Omental fat pad (tissue), 4 donors: ENCODE data around the gene INS. TPM values are rescaled to one million over a fixed set of nuclear protein-coding genes. Genes with fewer than 3 reads are reported as not detected.

ENCODE experiments used
- ATAC-seq: fragments of 150-250 bp; one replicate; pipeline ENCODE4 v1.9.1; 2016; ENCODE audit warnings: mild to moderate bottlenecking, moderate library complexity; ENCODE audit not compliant: low FRiP score
- DNase-seq: peaks from one replicate; pipeline ENCODE4 v3.0.0-alpha.2; 2019; ENCODE audit warnings: low spot score
- CTCF ChIP-seq, 3 donors: fragments of 450-650 bp; IDR thresholded peaks; one replicate each; pipeline ENCODE4 v1.5.1; 2016 to 2017; ENCODE audit warnings: antibody characterized with exemption in 3 of 3, mild to moderate bottlenecking in 3 of 3, moderate library complexity in 2 of 3
- small RNA-seq: library from RNA; depleted of rRNA; stranded (forward); fragments of <200 nt; gene quantifications from one replicate; pipeline ENCODE3, GENCODE V24; 2016
- total RNA-seq, 4 donors: library from RNA; depleted of rRNA; stranded (reverse); fragments of >200 nt; gene quantifications; one replicate each; pipeline ENCODE4 v1.1.0, GENCODE V29; 2016

Gene INS
- total RNA-seq, 4 donors from 2014 or later = not detected

- no peak for DNase-seq
- no peak for TF ChIP-seq CTCF (IDR thresholded peaks at IDR 0.05)
- no peak for ATAC-seq
These were observed 44.3 kb downstream of the INS start for GRCh38 chr11:2116680-2117079.

GRCh38 chr11:2115308-2115707, 45.7 kb downstream of the INS start:
- TF ChIP-seq CTCF (IDR thresholded peaks at IDR 0.05) = no peak
- DNase-seq = no peak
- ATAC-seq = no peak

GRCh38 chr11:2114430-2115241, 46.4 kb downstream of the INS start:
- ATAC-seq (no peak), DNase-seq (no peak)
- TF ChIP-seq CTCF (IDR thresholded peaks at IDR 0.05) = no peak

GRCh38 chr11:2113776-2114175, 47.2 kb downstream of the INS start:
- ATAC-seq (no peak), DNase-seq (no peak)
- no peak for TF ChIP-seq CTCF (IDR thresholded peaks at IDR 0.05)

GRCh38 chr11:2110521-2110920, 50.5 kb downstream of the INS start:
- ATAC-seq (no peak), DNase-seq (no peak)
- no peak for TF ChIP-seq CTCF (IDR thresholded peaks at IDR 0.05)

Small RNAs within 50 kb of the gene (small RNA-seq; reads per million reads assigned to genes)
- gene MIR4686 (not detected), gene MIR483 (0.64 reads per million)

Other genes with a start within 250 kb of the INS start
- 10 to 100 TPM in 3 of 4 donors, 1 to 10 TPM in 1; 4.6 to 21.3 (median 14.4) TPM for gene TNNT3, start 241.5 kb downstream of the INS start, total RNA-seq
- 100 to 1,000 TPM in 3 of 4 donors, 10 to 100 TPM in 1; 82.3 to 114 (median 111) TPM for gene MRPL23, start 213.9 kb downstream of the INS start, total RNA-seq
- 1,000 to 10,000 TPM in 1 of 4 donors, 100 to 1,000 TPM in 3; 386 to 1,140 (median 511) TPM for gene H19, start 163.4 kb downstream of the INS start, total RNA-seq
- gene IGF2, start 21.8 kb downstream of the INS start, total RNA-seq = 10 to 100 TPM; 44.6 to 69.4 (median 52.3) TPM
- not detected for gene TH, start 10.6 kb upstream of the INS start, total RNA-seq
- 1 to 10 TPM in 1 of 4 donors, under 1 TPM in 1, not detected in 2; 0.24 to 2.6 TPM for gene ASCL2, start 109.4 kb upstream of the INS start, total RNA-seq
- 1 to 10 TPM; 1.1 to 2.8 (median 1.2) TPM for gene C11orf21, start 140.7 kb upstream of the INS start, total RNA-seq
- 1 to 10 TPM in 3 of 4 donors, under 1 TPM in 1; 0.19 to 6.4 (median 2.7) TPM for gene TSPAN32, start 140.8 kb upstream of the INS start, total RNA-seq
- gene CD81, start 216.1 kb upstream of the INS start, total RNA-seq = 100 to 1,000 TPM; 540 to 765 (median 577) TPM
- 10 to 100 TPM; 29.9 to 59.7 (median 33.5) TPM for gene TSSC4, start 239.5 kb upstream of the INS start, total RNA-seq